ACC112 (cell line): ENCODE data around the gene KANK3.
"Not testable (repeated sequence)": the region's sequence is repeated elsewhere in the genome, so short reads cannot be mapped to it uniquely, and the experiment has no call there.

Source experiments
- H2AFZ ChIP-seq: fragments of 200-600 bp; sonication (generic); one replicate; pipeline ENCODE4 v1.6.0; 2017; ENCODE audit warnings: antibody characterized with exemption, low read length; ENCODE audit not compliant: unreplicated experiment
- H3K27ac ChIP-seq: fragments of 200-600 bp; sonication (generic); 2 replicates; pipeline ENCODE4 v1.5.1; 2014; ENCODE audit warnings: low read depth, mild to moderate bottlenecking, antibody characterized with exemption, low read length, moderate library complexity
- H3K27me3 ChIP-seq: fragments of 200-600 bp; sonication (generic); 2 replicates; pipeline ENCODE4 v1.6.1; 2014; ENCODE audit warnings: mild to moderate bottlenecking, antibody characterized with exemption, low read length, moderate library complexity, mixed read lengths; ENCODE audit not compliant: insufficient read depth
- H3K36me3 ChIP-seq: fragments of 200-600 bp; sonication (generic); 2 replicates; pipeline ENCODE4 v1.6.1; 2016; ENCODE audit warnings: mild to moderate bottlenecking, antibody characterized with exemption, low read length, moderate library complexity, mixed read lengths; ENCODE audit not compliant: insufficient read depth
- H3K4me1 ChIP-seq: fragments of 200-600 bp; sonication (generic); one replicate; pipeline ENCODE4 v1.6.1; 2016; ENCODE audit warnings: low read length, mixed read lengths; ENCODE audit not compliant: insufficient read depth, unreplicated experiment, control insufficient read depth
- H3K4me3 ChIP-seq: fragments of 200-600 bp; sonication (generic); 2 replicates; pipeline ENCODE4 v1.5.1; 2014; ENCODE audit warnings: mild to moderate bottlenecking, low read depth, low read length
- H3K79me2 ChIP-seq: fragments of 200-600 bp; sonication (generic); one replicate; pipeline ENCODE4 v1.6.0; 2016; ENCODE audit warnings: low read length; ENCODE audit not compliant: control insufficient read depth, unreplicated experiment, insufficient read depth

KANK3 gene

GRCh38 chr19:8324186-8325050 lies 18.6 kb downstream of the KANK3 start:
- peaks cover 5% of the 10 kb centered on the region; the same call in 1 of the 2 replicates for H3K36me3 ChIP-seq
- H3K4me3 ChIP-seq, result no peak overlapping the region
- no peaks in the 10 kb centered on the region for H3K27me3 ChIP-seq
- H3K79me2 ChIP-seq, result peaks cover 42% of the 10 kb centered on the region
- H2AFZ ChIP-seq, result no peak overlapping the region
- H3K27ac ChIP-seq, result no peak overlapping the region
- peaks cover 12% of the 10 kb centered on the region for H3K4me1 ChIP-seq

GRCh38 chr19:8323781-8324185 lies 19.3 kb downstream of the KANK3 start:
- H3K27me3 ChIP-seq, result no peaks in the 10 kb centered on the region
- H3K36me3 ChIP-seq, result peaks cover 5% of the 10 kb centered on the region; the same call in 1 of the 2 replicates
- H3K4me1 ChIP-seq, result peaks cover 12% of the 10 kb centered on the region
- peaks cover 42% of the 10 kb centered on the region for H3K79me2 ChIP-seq
- no peak overlapping the region for H2AFZ ChIP-seq
- no peak overlapping the region for H3K27ac ChIP-seq
- H3K4me3 ChIP-seq, result no peak overlapping the region; the same call in 1 of the 2 replicates

DNA sequence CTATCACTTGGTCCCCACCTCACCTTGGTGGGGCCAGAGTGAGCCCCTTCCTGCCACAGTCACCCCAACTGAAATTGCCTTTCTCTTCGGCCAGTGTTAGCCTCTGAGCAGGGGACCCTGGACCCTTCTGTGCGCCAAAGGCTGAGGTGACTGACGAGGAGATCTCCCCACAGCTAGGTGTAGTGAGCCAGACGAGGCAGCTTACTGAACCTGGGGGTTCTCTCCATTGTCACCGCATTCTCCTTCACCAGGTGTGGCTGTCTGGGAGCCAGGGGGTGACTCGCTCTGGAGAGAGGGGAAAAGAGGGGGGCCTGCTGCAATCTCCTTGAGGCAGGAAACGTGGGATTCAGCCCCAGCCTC lies 20.4 kb downstream of the KANK3 start:
- Histone ChIP-seq H3K4me3 (peak overlapping the region; percentile 96), H3K27ac (no peak overlapping the region), H3K79me2 (peaks cover 42% of the 10 kb centered on the region), H2AFZ (no peak overlapping the region), H3K36me3 (peaks cover 5% of the 10 kb centered on the region; the same call in 1 of the 2 replicates), H3K4me1 (peaks cover 12% of the 10 kb centered on the region), H3K27me3 (no peaks in the 10 kb centered on the region)

- H3K36me3 ChIP-seq, result peaks cover 5% of the 10 kb centered on the region; the same call in 1 of the 2 replicates
- peak overlapping the region; percentile 59 for H3K27ac ChIP-seq
- peaks cover 12% of the 10 kb centered on the region for H3K4me1 ChIP-seq
- H3K79me2 ChIP-seq, result peaks cover 42% of the 10 kb centered on the region
- no peak overlapping the region for H2AFZ ChIP-seq
- peak overlapping the region; percentile 96 for H3K4me3 ChIP-seq
- H3K27me3 ChIP-seq, result no peaks in the 10 kb centered on the region
Observed at GRCh38 chr19:8321986-8322637, 20.9 kb downstream of the KANK3 start.

GRCh38 chr19:8321067-8321985 lies 21.7 kb downstream of the KANK3 start, which contains the start of the genes NDUFA7 and RPS28:
Gene NDUFA7 (minus strand): TSS chr19:8321375. CDS start chr19:8321358, 17 bp downstream.
Gene RPS28 (plus strand): TSS chr19:8321496. CDS start chr19:8321531, 35 bp downstream.
- H3K36me3 ChIP-seq, result peaks cover 5% of the 10 kb centered on the region; the same call in 1 of the 2 replicates
- peak within 1 kb of the TSS; percentile 60 for H2AFZ ChIP-seq
- peak within 1 kb of the TSS; percentile 70 for H3K27ac ChIP-seq
- H3K4me1 ChIP-seq, result peaks cover 12% of the 10 kb centered on the region
- H3K4me3 ChIP-seq, result peak within 1 kb of the TSS; percentile 96
- no peaks in the 10 kb centered on the region for H3K27me3 ChIP-seq
- H3K79me2 ChIP-seq, result peaks cover 42% of the 10 kb centered on the region

- H3K4me3 ChIP-seq, result peak overlapping the region; percentile 96
- H3K27me3 ChIP-seq, result no peaks in the 10 kb centered on the region
- H2AFZ ChIP-seq, result peak overlapping the region; percentile 60
- H3K4me1 ChIP-seq, result peaks cover 12% of the 10 kb centered on the region
- peaks cover 42% of the 10 kb centered on the region for H3K79me2 ChIP-seq
- H3K27ac ChIP-seq, result peak overlapping the region; percentile 70
- H3K36me3 ChIP-seq, result peaks cover 5% of the 10 kb centered on the region; the same call in 1 of the 2 replicates
Observed at GRCh38 chr19:8320564-8321066, 22.4 kb downstream of the KANK3 start.

- H2AFZ ChIP-seq, result no peak overlapping the region
- H3K27ac ChIP-seq, result no peak overlapping the region
- peaks cover 12% of the 10 kb centered on the region for H3K4me1 ChIP-seq
- peaks cover 5% of the 10 kb centered on the region; the same call in 1 of the 2 replicates for H3K36me3 ChIP-seq
- H3K79me2 ChIP-seq, result peaks cover 42% of the 10 kb centered on the region
- H3K27me3 ChIP-seq, result no peaks in the 10 kb centered on the region
- H3K4me3 ChIP-seq, result peak overlapping the region; percentile 96
Observed at GRCh38 chr19:8319807-8320520, 23.1 kb downstream of the KANK3 start.

- H3K27ac ChIP-seq, H2AFZ ChIP-seq, H3K36me3 ChIP-seq, H3K4me3 ChIP-seq, H3K27me3 ChIP-seq: not testable (repeated sequence)
- Histone ChIP-seq H3K79me2 (peaks cover 42% of the 10 kb centered on the region), H3K4me1 (peaks cover 12% of the 10 kb centered on the region)
Observed at GRCh38 chr19:8318835-8319234, 24.2 kb downstream of the KANK3 start.

- H3K4me1 ChIP-seq, result peaks cover 5% of the 10 kb centered on the region
- peaks cover 20% of the 10 kb centered on the region for H3K79me2 ChIP-seq
- H3K27ac ChIP-seq, result no peak overlapping the region
- no peak overlapping the region for H3K4me3 ChIP-seq
- H3K36me3 ChIP-seq, result 0 out of 2 replicates have a peak, but pooled peaks cover 2% of the 10 kb centered on the region
- H3K27me3 ChIP-seq, result no peaks in the 10 kb centered on the region
- H2AFZ ChIP-seq, result no peak overlapping the region
Observed at GRCh38 chr19:8316351-8317125, 26.5 kb downstream of the KANK3 start.
